GM23338 (cell line): ENCODE results near the gene MSL2. TPM values are rescaled to one million over a fixed set of nuclear protein-coding genes. Genes with fewer than 3 reads are reported as not detected.

Experiments used
- CREB1 ChIP-seq: fragments of 250-450 bp; sonication (Bioruptor Pico); IDR thresholded peaks from 2 replicates; pipeline ENCODE4 v1.5.0; 2020; ENCODE audit warnings: low read depth, mild to moderate bottlenecking, moderate library complexity
- REST ChIP-seq: IDR thresholded peaks from one replicate; pipeline ENCODE4 v1.6.1; 2018; ENCODE audit warnings: antibody characterized with exemption; ENCODE audit not compliant: unreplicated experiment
- STAT1 ChIP-seq: IDR thresholded peaks from one replicate; pipeline ENCODE4 v1.6.1; 2016; ENCODE audit warnings: antibody characterized with exemption; ENCODE audit not compliant: unreplicated experiment
- ZNF114 ChIP-seq: fragments of 250-450 bp; sonication (Bioruptor Pico); IDR thresholded peaks from 2 replicates; pipeline ENCODE4 v1.5.0; 2020; ENCODE audit warnings: mild to moderate bottlenecking, moderate library complexity
- ZNF331 ChIP-seq: fragments of 250-450 bp; sonication (Bioruptor Pico); IDR thresholded peaks from 2 replicates; pipeline ENCODE4 v1.5.0; 2020; ENCODE audit warnings: low read depth, mild to moderate bottlenecking, moderate library complexity
- polyA plus RNA-seq: library from polyadenylated mRNA; unstranded; fragments of >200 nt; fragmentation: Nextera tagmentation; extraction: Ambion mirVana; gene quantifications from 2 replicates; pipeline ENCODE4 v1.2.1, GENCODE V29; 2016
- total RNA-seq: library from RNA; depleted of rRNA; stranded (reverse); fragments of >200 nt; shearing (Covaris generic); gene quantifications from 2 replicates; pipeline ENCODE4 v1.2.3, GENCODE V29; 2014; rRNA removed

The MSL2 gene
- total and polyA plus RNA-seq, 2 experiments from 2014 or later: 7.5 to 50.6 TPM

DNA sequence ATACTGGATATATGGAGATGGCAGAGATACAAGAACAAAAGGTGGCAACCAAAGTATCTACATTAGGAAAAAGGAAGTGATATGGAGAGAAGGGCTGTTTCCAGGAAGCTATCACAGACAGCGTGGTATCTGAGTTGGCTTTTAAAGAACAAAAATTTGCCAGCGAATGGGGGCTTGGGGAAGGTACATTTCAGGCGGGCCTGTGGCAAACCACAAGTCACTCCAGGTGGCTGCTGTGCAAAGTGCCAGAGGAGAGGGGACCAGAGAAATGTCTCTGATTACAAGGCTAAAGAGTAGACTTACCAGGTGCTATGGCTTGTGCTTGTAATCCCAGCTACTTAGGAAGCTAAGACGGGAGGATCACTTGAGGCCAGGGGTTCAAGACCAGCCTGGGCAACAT is 91.1 kb downstream of the MSL2 start (continued):
- TF ChIP-seq REST (no peak), STAT1 (no peak), ZNF331 (CRISPR knock-in tag) (no peak), CREB1 (no peak), ZNF114 (no peak)

Other genes starting within 250 kb of the MSL2 start
- 15.2 and 15.4 TPM in 2 replicates for gene PPP2R3A, start 230.6 kb downstream of the MSL2 start, total RNA-seq
- gene PPP2R3A, start 230.6 kb downstream of the MSL2 start, polyA plus RNA-seq: 4.5 and 6.4 TPM in 2 replicates
- 69.5 and 76.8 TPM in 2 replicates for gene PCCB, start 54.0 kb upstream of the MSL2 start, total RNA-seq
- gene PCCB, start 54.0 kb upstream of the MSL2 start, polyA plus RNA-seq: 40.9 and 42.7 TPM in 2 replicates